Measurements from ENCODE around the gene ASCC1.
A peak's percentile ranks its signal among the peaks of the same experiment; 100 is the strongest.

Gene ASCC1

GRCh38 chr10:72087969-72088888 lies 127.8 kb downstream of the ASCC1 start, which contains the start of gene SPOCK2:
Gene SPOCK2 (minus strand): TSS chr10:72088551. CDS start chr10:72088328, 223 bp downstream.
- Histone ChIP-seq H3K4me2 (ENCODE audit: insufficient read depth, low read length) (peak within 1 kb of the TSS; percentile 88), H2AFZ (ENCODE audit: low read depth, low read length) (peak within 1 kb of the TSS; percentile 69), H3K4me1 (ENCODE audit: insufficient read depth, low read length) (peaks cover 28% of the 10 kb centered on the region), H3K4me3 (ENCODE audit: low read depth in 1 of 2, low read length in 2 of 2) (peak within 1 kb of the TSS; percentile 16 to 58; a peak in 3 of 4 replicates), H3K27me3 (ENCODE audit: insufficient read depth, low read length, poor library complexity) (peaks cover 38% of the 10 kb centered on the region), H3K27ac (ENCODE audit: low read length) (no peak within 1 kb of the TSS), H3K79me2 (ENCODE audit: insufficient read depth, low read length) (no peaks in the 10 kb centered on the region), H4K20me1 (ENCODE audit: insufficient read depth, low read length) (no peaks in the 10 kb centered on the region; the same call in 1 of the 2 replicates), H3K9me3 (ENCODE audit: insufficient read depth, low read length, severe bottlenecking) (no peaks in the 10 kb centered on the region), H3K9ac (ENCODE audit: low read depth, low read length) (peak within 1 kb of the TSS; percentile 54), H3K36me3 (ENCODE audit: insufficient read depth, low read length) (no peaks in the 10 kb centered on the region)
- ATAC-seq (ENCODE audit: insufficient read depth, low read depth) (peak; percentile 32), DNase-seq (peak; percentile 43)
- TF ChIP-seq EZH2 (IDR thresholded peaks at IDR 0.05; ENCODE audit: borderline replicate concordance, low read depth, low read length, severe bottlenecking) = peak; percentile 100
- TF ChIP-seq, protein P1, sequence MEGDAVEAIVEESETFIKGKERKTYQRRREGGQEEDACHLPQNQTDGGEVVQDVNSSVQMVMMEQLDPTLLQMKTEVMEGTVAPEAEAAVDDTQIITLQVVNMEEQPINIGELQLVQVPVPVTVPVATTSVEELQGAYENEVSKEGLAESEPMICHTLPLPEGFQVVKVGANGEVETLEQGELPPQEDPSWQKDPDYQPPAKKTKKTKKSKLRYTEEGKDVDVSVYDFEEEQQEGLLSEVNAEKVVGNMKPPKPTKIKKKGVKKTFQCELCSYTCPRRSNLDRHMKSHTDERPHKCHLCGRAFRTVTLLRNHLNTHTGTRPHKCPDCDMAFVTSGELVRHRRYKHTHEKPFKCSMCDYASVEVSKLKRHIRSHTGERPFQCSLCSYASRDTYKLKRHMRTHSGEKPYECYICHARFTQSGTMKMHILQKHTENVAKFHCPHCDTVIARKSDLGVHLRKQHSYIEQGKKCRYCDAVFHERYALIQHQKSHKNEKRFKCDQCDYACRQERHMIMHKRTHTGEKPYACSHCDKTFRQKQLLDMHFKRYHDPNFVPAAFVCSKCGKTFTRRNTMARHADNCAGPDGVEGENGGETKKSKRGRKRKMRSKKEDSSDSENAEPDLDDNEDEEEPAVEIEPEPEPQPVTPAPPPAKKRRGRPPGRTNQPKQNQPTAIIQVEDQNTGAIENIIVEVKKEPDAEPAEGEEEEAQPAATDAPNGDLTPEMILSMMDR (IDR thresholded peaks at IDR 0.05; ENCODE audit: borderline replicate concordance, extremely low read depth, low read length, poor library complexity, severe bottlenecking) = no peak

DNA sequence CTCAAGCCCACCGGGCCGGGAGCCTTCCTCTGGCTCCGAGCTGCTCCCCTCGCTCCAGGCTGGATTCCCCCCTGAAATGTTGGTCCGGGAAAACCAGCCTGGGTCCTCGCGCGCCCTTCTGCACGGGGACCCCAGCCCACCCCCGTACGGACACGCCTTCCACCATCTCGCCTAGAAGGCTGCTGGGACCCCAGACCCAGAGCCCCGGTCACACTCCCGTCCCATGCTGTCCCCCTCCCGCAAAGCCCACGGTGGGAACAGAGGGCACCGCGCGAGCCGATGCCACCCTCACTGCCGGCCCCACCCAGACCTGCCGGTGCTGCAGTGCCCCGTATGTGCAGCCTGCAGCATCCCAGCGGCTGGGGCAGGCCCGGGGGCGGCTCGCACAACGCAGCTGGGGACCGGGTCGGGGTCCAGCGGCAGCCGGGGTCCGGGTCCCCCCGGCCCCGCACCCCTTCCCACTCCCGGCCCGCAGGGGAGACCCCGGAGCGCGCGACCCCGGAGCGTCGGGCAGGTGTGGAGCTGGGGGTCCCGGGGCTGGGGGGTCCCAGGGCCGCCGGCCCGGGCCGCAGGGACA lies 128.6 kb downstream of the ASCC1 start:
- Histone ChIP-seq H3K4me2 (ENCODE audit: insufficient read depth, low read length) (peak overlapping the region; percentile 88), H3K4me1 (ENCODE audit: insufficient read depth, low read length) (peaks cover 28% of the 10 kb centered on the region), H4K20me1 (ENCODE audit: insufficient read depth, low read length) (no peaks in the 10 kb centered on the region; the same call in 1 of the 2 replicates), H3K9me3 (ENCODE audit: insufficient read depth, low read length, severe bottlenecking) (no peaks in the 10 kb centered on the region), H2AFZ (ENCODE audit: low read depth, low read length) (peak overlapping the region; percentile 69), H3K4me3 (ENCODE audit: low read depth in 1 of 2, low read length in 2 of 2) (peak overlapping the region; percentile 16 to 58; a peak in 3 of 4 replicates), H3K79me2 (ENCODE audit: insufficient read depth, low read length) (no peaks in the 10 kb centered on the region), H3K36me3 (ENCODE audit: insufficient read depth, low read length) (no peaks in the 10 kb centered on the region), H3K27me3 (ENCODE audit: insufficient read depth, low read length, poor library complexity) (peaks cover 38% of the 10 kb centered on the region), H3K9ac (ENCODE audit: low read depth, low read length) (peak overlapping the region; percentile 54), H3K27ac (ENCODE audit: low read length) (no peak overlapping the region)
- TF ChIP-seq, protein P1 (IDR thresholded peaks at IDR 0.05; ENCODE audit: borderline replicate concordance, extremely low read depth, low read length, poor library complexity, severe bottlenecking) = no peak
- peak; percentile 96 for TF ChIP-seq EZH2 (IDR thresholded peaks at IDR 0.05; ENCODE audit: borderline replicate concordance, low read depth, low read length, severe bottlenecking)
- ATAC-seq (ENCODE audit: insufficient read depth, low read depth) (peak; percentile 71), DNase-seq (peak; percentile 33)

DNA sequence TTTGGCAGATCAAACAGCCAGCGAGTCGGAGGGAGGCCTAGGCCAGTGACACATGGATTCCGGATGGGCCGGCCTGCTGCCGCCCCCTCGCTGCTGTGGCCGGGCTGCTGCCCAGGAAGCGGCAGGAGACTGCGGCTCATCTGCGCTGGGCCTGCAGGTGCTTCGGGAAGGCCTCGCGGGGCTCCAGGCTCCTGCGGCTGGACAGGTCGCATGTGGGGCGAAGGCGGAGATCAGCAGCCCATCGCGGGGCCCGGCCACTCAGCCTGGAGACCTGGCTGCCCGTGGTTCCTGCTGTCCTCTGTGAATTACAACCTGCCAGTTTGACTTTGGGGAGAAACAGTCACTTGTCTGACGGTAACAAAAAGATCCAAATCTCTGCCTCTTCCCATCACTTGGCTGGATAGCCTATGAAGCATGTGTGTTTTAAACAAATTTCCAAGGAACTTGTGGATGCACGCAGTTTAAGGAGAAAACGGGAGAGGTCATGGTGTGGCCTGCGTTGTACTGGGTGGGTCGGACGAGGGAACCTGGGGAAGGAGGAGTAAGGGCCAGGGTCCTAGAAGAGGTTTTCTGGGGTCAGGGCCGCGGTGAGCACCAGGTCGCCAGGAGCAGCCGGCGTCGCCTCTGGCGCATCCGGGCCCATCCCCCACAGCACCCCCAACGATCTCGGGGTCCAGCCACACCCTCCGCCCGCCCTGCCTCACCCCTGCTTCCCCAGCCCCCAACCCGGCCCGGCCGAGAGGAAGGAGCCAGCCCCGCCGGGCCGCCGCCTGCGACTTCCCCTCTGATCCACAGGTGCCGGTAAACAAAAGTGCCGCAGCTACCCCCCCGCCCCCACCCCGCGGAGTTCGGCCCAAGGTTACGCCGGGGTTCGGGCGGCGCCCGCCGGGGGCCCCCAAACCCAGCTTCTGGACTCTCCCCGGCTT lies 129.3 kb downstream of the ASCC1 start:
- no peaks in the 10 kb centered on the region for H3K79me2 ChIP-seq (ENCODE audit: insufficient read depth, low read length)
- no peaks in the 10 kb centered on the region for H3K9me3 ChIP-seq (ENCODE audit: insufficient read depth, low read length, severe bottlenecking)
- H3K4me3 ChIP-seq (ENCODE audit: low read depth in 1 of 2, low read length in 2 of 2) = peak overlapping the region in 1 of 2 experiments; percentile 58; a peak in 3 of 4 replicates
- no peak overlapping the region for H3K27ac ChIP-seq (ENCODE audit: low read length)
- no peak overlapping the region; the same call in 1 of the 2 replicates for H2AFZ ChIP-seq (ENCODE audit: low read depth, low read length)
- no peaks in the 10 kb centered on the region; the same call in 1 of the 2 replicates for H4K20me1 ChIP-seq (ENCODE audit: insufficient read depth, low read length)
- H3K27me3 ChIP-seq (ENCODE audit: insufficient read depth, low read length, poor library complexity) = peaks cover 38% of the 10 kb centered on the region
- TF ChIP-seq, protein P1 (IDR thresholded peaks at IDR 0.05; ENCODE audit: borderline replicate concordance, extremely low read depth, low read length, poor library complexity, severe bottlenecking) = no peak
- no peak for TF ChIP-seq EZH2 (IDR thresholded peaks at IDR 0.05; ENCODE audit: borderline replicate concordance, low read depth, low read length, severe bottlenecking)
- H3K4me2 ChIP-seq (ENCODE audit: insufficient read depth, low read length) = peak overlapping the region; percentile 88
- peaks cover 28% of the 10 kb centered on the region for H3K4me1 ChIP-seq (ENCODE audit: insufficient read depth, low read length)
- ATAC-seq (ENCODE audit: insufficient read depth, low read depth) (peak; percentile 13; the same call in 1 of the 3 replicates), DNase-seq (peak; percentile 43)
- peak overlapping the region; percentile 54 for H3K9ac ChIP-seq (ENCODE audit: low read depth, low read length)
- H3K36me3 ChIP-seq (ENCODE audit: insufficient read depth, low read length) = no peaks in the 10 kb centered on the region

Measured in DND-41 (cell line).